ENCODE results near the gene FBXO42. TPM values are rescaled to one million over a fixed set of nuclear protein-coding genes. Genes with fewer than 3 reads are reported as not detected.

FBXO42 gene
- total and polyA plus RNA-seq, 2 donors (not counting 3 experiments of a cell fraction or from before 2014, with no cell fraction given) = 16.3 to 20.4 TPM

GRCh38 chr1:16334655-16335340 lies 17.5 kb downstream of the FBXO42 start:
- Histone ChIP-seq H3K9me3 (replicated peaks; ENCODE audit: control insufficient read depth, insufficient read depth, low read length) (no peaks in the 10 kb centered on the region), H3K27ac (ENCODE audit: insufficient read depth, low read depth, low read length) (no peak overlapping the region), H3K36me3 (ENCODE audit: control insufficient read depth in 2 of 2, extremely low read depth in 1 of 2, insufficient read depth in 2 of 2, low read length in 2 of 2) (no peaks in the 10 kb centered on the region), H3K79me2 (ENCODE audit: control insufficient read depth, insufficient read depth, low read length) (peaks cover 49% of the 10 kb centered on the region), H3K27me3 (ENCODE audit: control insufficient read depth in 2 of 2, insufficient read depth in 2 of 2, low read length in 2 of 2) (no peaks in the 10 kb centered on the region), H4K20me1 (replicated peaks; ENCODE audit: control insufficient read depth, extremely low read depth, insufficient read depth, low read length) (no peaks in the 10 kb centered on the region), H3K9ac (replicated peaks; ENCODE audit: extremely low read depth, insufficient read depth, low read length) (no peak overlapping the region), H3K4me2 (ENCODE audit: insufficient read depth, low read length) (no peak overlapping the region), H3K4me3 (replicated peaks in 1 of 3; ENCODE audit: insufficient read depth in 1 of 3, low read depth in 1 of 3, low read length in 3 of 3) (no peak overlapping the region), H2AFZ (ENCODE audit: low read depth, low read length) (no peak overlapping the region), H3K4me1 (ENCODE audit: control insufficient read depth, extremely low read depth, insufficient read depth, low read length) (no peaks in the 10 kb centered on the region), H3K9me1 (replicated peaks; ENCODE audit: control insufficient read depth, extremely low read depth, insufficient read depth, low read length) (no peaks in the 10 kb centered on the region)
- ChIA-PET POLR2A (no interaction called here), CTCF (no interaction called here)
- intact Hi-C loops (cut with micrococcal nuclease) = no loop called here
- no peak for DNase-seq (ENCODE audit: low read depth, low spot score)
- dilution Hi-C loops (cut with MboI; ENCODE audit: extremely low pct_ligation_motif_present, low sequenced_read_pairs) = no loop called here
- TF ChIP-seq GATA2 (IDR thresholded peaks at IDR 0.05; ENCODE audit: insufficient read depth, insufficient read length, low read depth, low read length) = no peak
- TF ChIP-seq JUN (IDR thresholded peaks at IDR 0.05; ENCODE audit: borderline replicate concordance, insufficient read depth, insufficient read length, low read depth) = peak; percentile 17
- FAIRE-seq = no peak
- BruUV-seq (replicated peaks) = no TSS peak

GRCh38 chr1:16326833-16327404 lies 25.4 kb downstream of the FBXO42 start:
- dilution Hi-C loops (cut with MboI; ENCODE audit: extremely low pct_ligation_motif_present, low sequenced_read_pairs) (no loop called here), intact Hi-C loops (cut with micrococcal nuclease) (no loop called here)
- no peak for TF ChIP-seq FOS (IDR thresholded peaks at IDR 0.05; ENCODE audit: borderline replicate concordance, insufficient read depth, low read length)
- no peak for TF ChIP-seq JUN (IDR thresholded peaks at IDR 0.05; ENCODE audit: borderline replicate concordance, insufficient read depth, insufficient read length, low read depth)
- no peak for TF ChIP-seq POLR2AphosphoS5 (IDR thresholded peaks at IDR 0.05; ENCODE audit: insufficient read depth, low read depth, low read length)
- no peak for TF ChIP-seq CTCF (IDR thresholded peaks at IDR 0.05; ENCODE audit: extremely low read depth in 1 of 2, insufficient read depth in 1 of 2, low read depth in 1 of 2, low read length in 2 of 2)
- no peak for TF ChIP-seq MYC (IDR thresholded peaks at IDR 0.05; ENCODE audit: low read depth, low read length)
- TF ChIP-seq GATA2 (IDR thresholded peaks at IDR 0.05; ENCODE audit: insufficient read depth, insufficient read length, low read depth, low read length) = no peak
- no peak for TF ChIP-seq EZH2 (IDR thresholded peaks at IDR 0.05; ENCODE audit: borderline replicate concordance, low read depth, low read length, severe bottlenecking)
- no peak for TF ChIP-seq MAX (IDR thresholded peaks at IDR 0.05; ENCODE audit: insufficient read depth, insufficient read length)
- TF ChIP-seq POLR2A (IDR thresholded peaks at IDR 0.05; ENCODE audit: low read depth, low read length) = no peak
- no peaks in the 10 kb centered on the region for H3K9me1 ChIP-seq (replicated peaks; ENCODE audit: control insufficient read depth, extremely low read depth, insufficient read depth, low read length)
- H3K27me3 ChIP-seq (ENCODE audit: control insufficient read depth in 2 of 2, insufficient read depth in 2 of 2, low read length in 2 of 2) = no peaks in the 10 kb centered on the region
- ChIA-PET CTCF (interaction anchor here (0.6 to 1.1 kb wide), 2 partner anchors 21 to 37 kb away, joined by 3 to 4 read pairs; no protein-coding TSS in a partner anchor), POLR2A (no interaction called here)
- H3K9ac ChIP-seq (replicated peaks; ENCODE audit: extremely low read depth, insufficient read depth, low read length) = no peak overlapping the region
- peaks cover 3% of the 10 kb centered on the region for H3K4me1 ChIP-seq (ENCODE audit: control insufficient read depth, extremely low read depth, insufficient read depth, low read length)
- H3K36me3 ChIP-seq (ENCODE audit: control insufficient read depth in 2 of 2, extremely low read depth in 1 of 2, insufficient read depth in 2 of 2, low read length in 2 of 2) = no peaks in the 10 kb centered on the region
- H3K27ac ChIP-seq (ENCODE audit: insufficient read depth, low read depth, low read length) = no peak overlapping the region
- H4K20me1 ChIP-seq (replicated peaks; ENCODE audit: control insufficient read depth, extremely low read depth, insufficient read depth, low read length) = no peaks in the 10 kb centered on the region
- H3K9me3 ChIP-seq (replicated peaks; ENCODE audit: control insufficient read depth, insufficient read depth, low read length) = no peaks in the 10 kb centered on the region
- no peak for FAIRE-seq
- BruUV-seq (replicated peaks) = no TSS peak
- H3K79me2 ChIP-seq (ENCODE audit: control insufficient read depth, insufficient read depth, low read length) = peaks cover 34% of the 10 kb centered on the region
- no peak for DNase-seq (ENCODE audit: low read depth, low spot score)
- no peak overlapping the region for H3K4me3 ChIP-seq (replicated peaks in 1 of 3; ENCODE audit: insufficient read depth in 1 of 3, low read depth in 1 of 3, low read length in 3 of 3)
- H2AFZ ChIP-seq (ENCODE audit: low read depth, low read length) = no peak overlapping the region
- H3K4me2 ChIP-seq (ENCODE audit: insufficient read depth, low read length) = no peak overlapping the region

All from endothelial cell of umbilical vein (primary cell).